Activated CD4-positive, CD25-positive, alpha-beta regulatory T cell treated with anti-CD3 and anti-CD28 coated beads, Interleukin-2, amount 50 U/mL, for 24 hours (primary cell): ENCODE results near the gene ESCO1.

Source experiments
- ATAC-seq, 2 donors: fragments of 150-1000 bp; cut with Tn5 transposase; one replicate each; pipeline ENCODE4 v1.10.0; 2021; ENCODE audit warnings: mild to moderate bottlenecking in 1 of 2, moderate library complexity in 1 of 2

Gene ESCO1

GRCh38 chr18:21484851-21485636 lies 115.5 kb downstream of the ESCO1 start:
- no peak for ATAC-seq

- no peak for ATAC-seq
These were observed 117.5 kb downstream of the ESCO1 start for GRCh38 chr18:21483051-21483450.

GRCh38 chr18:21481739-21482138 lies 118.8 kb downstream of the ESCO1 start:
- ATAC-seq, result no peak

DNA sequence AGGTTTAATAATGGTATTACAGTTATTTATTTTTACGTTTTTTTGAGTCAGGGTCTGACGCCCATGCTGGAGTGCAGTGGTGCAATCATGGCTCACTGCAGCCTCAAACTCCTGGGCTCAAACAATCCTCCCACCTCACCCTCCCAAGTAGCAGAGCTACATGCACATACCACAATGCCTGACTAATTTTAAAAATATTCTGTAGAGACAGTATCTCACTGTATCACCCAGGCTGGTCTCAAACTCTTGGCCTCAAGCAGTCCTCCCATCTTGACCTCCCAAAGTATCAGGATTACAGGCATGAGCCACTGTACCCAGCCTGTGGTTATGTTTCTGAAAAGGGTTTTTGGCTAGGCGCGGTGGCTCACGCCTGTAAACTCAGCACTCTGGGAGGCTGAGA lies 120.8 kb downstream of the ESCO1 start:
- ATAC-seq, result no peak
